ENCODE data around the gene FAM187B. TPM values are rescaled to one million over a fixed set of nuclear protein-coding genes. Genes with fewer than 3 reads are reported as not detected.
A peak's percentile ranks its signal among the peaks of the same experiment; 100 is the strongest.

FAM187B gene
- total and polyA plus RNA-seq, 2 donors from 2014 or later: not detected

DNA sequence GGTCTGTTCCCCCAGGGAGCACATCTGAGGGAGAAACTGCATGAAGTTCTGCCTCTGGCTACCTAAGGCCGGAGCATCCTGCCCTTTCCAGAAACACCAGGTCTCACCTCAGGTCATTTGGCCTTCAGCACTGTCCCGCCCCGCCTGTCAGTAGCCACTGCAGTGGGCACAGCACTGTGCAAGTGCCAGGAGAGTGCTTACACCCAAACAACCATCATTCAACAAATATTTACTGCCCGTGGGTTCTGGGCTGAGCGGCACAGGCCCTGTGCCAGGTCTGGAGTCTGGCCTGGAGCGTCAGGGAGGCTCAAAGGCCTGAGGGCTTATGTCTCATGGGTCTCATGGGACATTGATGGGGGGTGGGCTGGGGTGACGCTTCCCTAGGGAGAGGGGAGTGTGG, 43.0 kb upstream of the FAM187B start:
- H3K27me3 ChIP-seq (ENCODE audit: control insufficient read depth, insufficient read depth, low read length): no peaks in the 10 kb centered on the region
- H3K9me3 ChIP-seq (ENCODE audit: control insufficient read depth in 2 of 3, insufficient read depth in 1 of 3, low read length in 3 of 3): no peaks in the 10 kb centered on the region
- no peak overlapping the region for H3K27ac ChIP-seq (ENCODE audit: low read depth in 2 of 2, low read length in 2 of 2)
- H3K4me1 ChIP-seq (ENCODE audit: control insufficient read depth in 2 of 3, insufficient read depth in 2 of 3, low read depth in 1 of 3, low read length in 3 of 3): peaks cover 0 to 16% (median 6%) of the 10 kb centered on the region in 3 donors
- intact Hi-C loops (cut with DNase I): no loop called here
- FAIRE-seq (no peak), DNase-seq (peak in 2 of 5 donors; percentile 39 to 65)
- TF ChIP-seq, protein P1, sequence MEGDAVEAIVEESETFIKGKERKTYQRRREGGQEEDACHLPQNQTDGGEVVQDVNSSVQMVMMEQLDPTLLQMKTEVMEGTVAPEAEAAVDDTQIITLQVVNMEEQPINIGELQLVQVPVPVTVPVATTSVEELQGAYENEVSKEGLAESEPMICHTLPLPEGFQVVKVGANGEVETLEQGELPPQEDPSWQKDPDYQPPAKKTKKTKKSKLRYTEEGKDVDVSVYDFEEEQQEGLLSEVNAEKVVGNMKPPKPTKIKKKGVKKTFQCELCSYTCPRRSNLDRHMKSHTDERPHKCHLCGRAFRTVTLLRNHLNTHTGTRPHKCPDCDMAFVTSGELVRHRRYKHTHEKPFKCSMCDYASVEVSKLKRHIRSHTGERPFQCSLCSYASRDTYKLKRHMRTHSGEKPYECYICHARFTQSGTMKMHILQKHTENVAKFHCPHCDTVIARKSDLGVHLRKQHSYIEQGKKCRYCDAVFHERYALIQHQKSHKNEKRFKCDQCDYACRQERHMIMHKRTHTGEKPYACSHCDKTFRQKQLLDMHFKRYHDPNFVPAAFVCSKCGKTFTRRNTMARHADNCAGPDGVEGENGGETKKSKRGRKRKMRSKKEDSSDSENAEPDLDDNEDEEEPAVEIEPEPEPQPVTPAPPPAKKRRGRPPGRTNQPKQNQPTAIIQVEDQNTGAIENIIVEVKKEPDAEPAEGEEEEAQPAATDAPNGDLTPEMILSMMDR (IDR thresholded peaks at IDR 0.05; ENCODE audit: borderline replicate concordance, extremely low read depth, insufficient read depth): no peak
- H3K4me3 ChIP-seq (ENCODE audit: low read length in 3 of 3): no peak overlapping the region
- H3K9ac ChIP-seq (ENCODE audit: low read length in 3 of 3): no peak overlapping the region
- peaks cover 9 to 29% (median 19%) of the 10 kb centered on the region in 3 donors for H3K36me3 ChIP-seq (ENCODE audit: control insufficient read depth in 2 of 3, insufficient read depth in 3 of 3, low read length in 3 of 3)

DNA sequence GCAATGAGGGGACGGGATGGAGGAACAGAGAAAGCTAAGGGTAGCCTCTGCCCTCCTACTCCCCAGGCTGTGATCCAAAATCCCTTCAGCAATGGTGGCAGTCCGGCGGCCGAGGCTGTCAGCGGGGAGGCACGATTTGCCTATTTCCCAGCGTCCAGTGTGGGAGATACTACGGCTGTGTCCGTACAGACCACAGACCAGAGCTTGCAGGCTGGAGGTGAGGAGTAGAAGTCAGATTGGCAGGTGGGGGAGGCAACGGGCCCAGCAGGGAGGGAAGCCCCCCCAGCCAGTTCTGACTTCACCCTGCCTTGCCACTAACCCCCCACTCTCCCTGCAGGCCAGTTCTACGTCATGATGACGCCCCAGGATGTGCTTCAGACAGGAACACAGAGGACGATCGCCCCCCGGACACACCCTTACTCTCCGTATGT, 41.9 kb upstream of the FAM187B start:
- FAIRE-seq (no peak), DNase-seq (peak in 1 of 5 donors; percentile 55)
- intact Hi-C loops (cut with DNase I): no loop called here
- TF ChIP-seq, protein P1 (IDR thresholded peaks at IDR 0.05; ENCODE audit: borderline replicate concordance, extremely low read depth, insufficient read depth): no peak
- Histone ChIP-seq H3K4me1 (ENCODE audit: control insufficient read depth in 2 of 3, insufficient read depth in 2 of 3, low read depth in 1 of 3, low read length in 3 of 3) (peaks cover 0 to 16% (median 6%) of the 10 kb centered on the region in 3 donors), H3K4me3 (ENCODE audit: low read length in 3 of 3) (peak overlapping the region in 2 of 3 donors; percentile 6 to 57), H3K9me3 (ENCODE audit: control insufficient read depth in 2 of 3, insufficient read depth in 1 of 3, low read length in 3 of 3) (no peaks in the 10 kb centered on the region), H3K27me3 (ENCODE audit: control insufficient read depth, insufficient read depth, low read length) (no peaks in the 10 kb centered on the region), H3K27ac (ENCODE audit: low read depth in 2 of 2, low read length in 2 of 2) (no peak overlapping the region), H3K36me3 (ENCODE audit: control insufficient read depth in 2 of 3, insufficient read depth in 3 of 3, low read length in 3 of 3) (peaks cover 6 to 29% (median 19%) of the 10 kb centered on the region in 3 donors), H3K9ac (ENCODE audit: low read length in 3 of 3) (peak overlapping the region in 1 of 3 donors; percentile 52)

DNA sequence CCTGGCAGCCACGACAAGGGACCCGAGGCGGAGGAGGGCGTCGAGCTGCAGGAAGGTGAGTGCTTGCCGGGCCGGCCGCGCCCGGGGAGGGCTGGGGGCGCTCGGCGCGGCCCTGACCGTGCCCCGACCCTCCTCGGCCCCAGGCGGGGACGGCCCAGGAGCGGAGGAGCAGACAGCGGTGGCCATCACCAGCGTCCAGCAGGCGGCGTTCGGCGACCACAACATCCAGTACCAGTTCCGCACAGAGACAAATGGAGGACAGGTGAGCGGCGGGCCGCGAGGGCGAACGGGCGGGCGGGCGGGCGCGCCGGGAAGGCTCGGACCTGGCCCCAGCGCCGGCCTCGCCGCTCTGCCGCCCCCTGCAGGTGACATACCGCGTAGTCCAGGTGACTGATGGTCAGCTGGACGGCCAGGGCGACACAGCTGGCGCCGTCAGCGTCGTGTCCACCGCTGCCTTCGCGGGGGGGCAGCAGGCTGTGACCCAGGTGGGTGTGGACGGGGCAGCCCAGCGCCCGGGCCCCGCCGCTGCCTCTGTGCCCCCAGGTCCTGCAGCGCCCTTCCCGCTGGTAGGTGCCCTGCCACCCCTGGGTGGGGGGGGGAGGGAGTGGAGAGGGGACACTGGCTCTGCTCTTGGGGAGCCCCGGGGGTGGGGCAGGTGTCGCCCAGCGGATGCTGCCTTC, 41.0 kb upstream of the FAM187B start:
- peaks cover 0 to 18% (median 6%) of the 10 kb centered on the region in 3 donors for H3K4me1 ChIP-seq (ENCODE audit: control insufficient read depth in 2 of 3, insufficient read depth in 2 of 3, low read depth in 1 of 3, low read length in 3 of 3)
- H3K9ac ChIP-seq (ENCODE audit: low read length in 3 of 3): peak overlapping the region in 1 of 3 donors; percentile 55
- H3K36me3 ChIP-seq (ENCODE audit: control insufficient read depth in 2 of 3, insufficient read depth in 3 of 3, low read length in 3 of 3): peaks cover 6 to 29% (median 19%) of the 10 kb centered on the region in 3 donors
- intact Hi-C loops (cut with DNase I): no loop called here
- peak overlapping the region; percentile 39 to 63 (median 57) for H3K4me3 ChIP-seq (ENCODE audit: low read length in 3 of 3)
- DNase-seq (peak; percentile 91 to 96 (median 95)), FAIRE-seq (no peak)
- H3K27ac ChIP-seq (ENCODE audit: low read depth in 2 of 2, low read length in 2 of 2): peak overlapping the region; percentile 88 to 90
- TF ChIP-seq, protein P1 (IDR thresholded peaks at IDR 0.05; ENCODE audit: borderline replicate concordance, extremely low read depth, insufficient read depth): peak; percentile 41
- no peaks in the 10 kb centered on the region for H3K9me3 ChIP-seq (ENCODE audit: control insufficient read depth in 2 of 3, insufficient read depth in 1 of 3, low read length in 3 of 3)
- no peaks in the 10 kb centered on the region for H3K27me3 ChIP-seq (ENCODE audit: control insufficient read depth, insufficient read depth, low read length)

Measured in kidney (tissue), 14 donors.